Measurements from ENCODE around the gene SP7.
"Not testable (repeated sequence)": the region's sequence is repeated elsewhere in the genome, so short reads cannot be mapped to it uniquely, and the experiment has no call there.

The SP7 gene

GRCh38 chr12:53333845-53334244 lies 2.3 kb downstream of the SP7 start:
- Mint-ChIP-seq H3K4me1 (peaks cover 27% of the 10 kb centered on the region), H3K27me3 (ENCODE audit: low read depth) (peaks cover 24% of the 10 kb centered on the region), H3K4me3 (no peak overlapping the region), H3K9me3 (no peaks in the 10 kb centered on the region), H3K27ac (peak overlapping the region in 2 of 3 experiments; percentile 23 to 45), H3K36me3 (ENCODE audit: low read depth) (no peaks in the 10 kb centered on the region)
- TF ChIP-seq, protein P1, sequence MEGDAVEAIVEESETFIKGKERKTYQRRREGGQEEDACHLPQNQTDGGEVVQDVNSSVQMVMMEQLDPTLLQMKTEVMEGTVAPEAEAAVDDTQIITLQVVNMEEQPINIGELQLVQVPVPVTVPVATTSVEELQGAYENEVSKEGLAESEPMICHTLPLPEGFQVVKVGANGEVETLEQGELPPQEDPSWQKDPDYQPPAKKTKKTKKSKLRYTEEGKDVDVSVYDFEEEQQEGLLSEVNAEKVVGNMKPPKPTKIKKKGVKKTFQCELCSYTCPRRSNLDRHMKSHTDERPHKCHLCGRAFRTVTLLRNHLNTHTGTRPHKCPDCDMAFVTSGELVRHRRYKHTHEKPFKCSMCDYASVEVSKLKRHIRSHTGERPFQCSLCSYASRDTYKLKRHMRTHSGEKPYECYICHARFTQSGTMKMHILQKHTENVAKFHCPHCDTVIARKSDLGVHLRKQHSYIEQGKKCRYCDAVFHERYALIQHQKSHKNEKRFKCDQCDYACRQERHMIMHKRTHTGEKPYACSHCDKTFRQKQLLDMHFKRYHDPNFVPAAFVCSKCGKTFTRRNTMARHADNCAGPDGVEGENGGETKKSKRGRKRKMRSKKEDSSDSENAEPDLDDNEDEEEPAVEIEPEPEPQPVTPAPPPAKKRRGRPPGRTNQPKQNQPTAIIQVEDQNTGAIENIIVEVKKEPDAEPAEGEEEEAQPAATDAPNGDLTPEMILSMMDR (IDR thresholded peaks at IDR 0.05; ENCODE audit: unreplicated experiment in 3 of 3) = no peak

- H3K4me3 Mint-ChIP-seq = no peak overlapping the region
- no peaks in the 10 kb centered on the region for H3K36me3 Mint-ChIP-seq (ENCODE audit: low read depth)
- TF ChIP-seq, protein P1 (IDR thresholded peaks at IDR 0.05; ENCODE audit: unreplicated experiment in 3 of 3) = no peak
Measured at GRCh38 chr12:53333289-53333688, 2.9 kb downstream of the SP7 start.

GRCh38 chr12:53332744-53333143 lies 3.4 kb downstream of the SP7 start:
- H3K36me3 Mint-ChIP-seq (ENCODE audit: low read depth) = no peaks in the 10 kb centered on the region
- no peak overlapping the region for H3K4me3 Mint-ChIP-seq
- TF ChIP-seq, protein P1 (IDR thresholded peaks at IDR 0.05; ENCODE audit: unreplicated experiment in 3 of 3) = no peak
- H3K4me1 Mint-ChIP-seq = peaks cover 19% of the 10 kb centered on the region
- H3K9me3 Mint-ChIP-seq = no peaks in the 10 kb centered on the region
- H3K27me3 Mint-ChIP-seq (ENCODE audit: low read depth) = peaks cover 24% of the 10 kb centered on the region
- peak overlapping the region in 1 of 3 experiments; percentile 57 for H3K27ac Mint-ChIP-seq

More at GRCh38 chr12:53333289-53333688, 2.9 kb downstream of the SP7 start:
- Mint-ChIP-seq H3K4me1 (peaks cover 23% of the 10 kb centered on the region), H3K27ac (peak overlapping the region in 1 of 3 experiments; percentile 23), H3K9me3 (no peaks in the 10 kb centered on the region), H3K27me3 (ENCODE audit: low read depth) (peaks cover 24% of the 10 kb centered on the region)

DNA sequence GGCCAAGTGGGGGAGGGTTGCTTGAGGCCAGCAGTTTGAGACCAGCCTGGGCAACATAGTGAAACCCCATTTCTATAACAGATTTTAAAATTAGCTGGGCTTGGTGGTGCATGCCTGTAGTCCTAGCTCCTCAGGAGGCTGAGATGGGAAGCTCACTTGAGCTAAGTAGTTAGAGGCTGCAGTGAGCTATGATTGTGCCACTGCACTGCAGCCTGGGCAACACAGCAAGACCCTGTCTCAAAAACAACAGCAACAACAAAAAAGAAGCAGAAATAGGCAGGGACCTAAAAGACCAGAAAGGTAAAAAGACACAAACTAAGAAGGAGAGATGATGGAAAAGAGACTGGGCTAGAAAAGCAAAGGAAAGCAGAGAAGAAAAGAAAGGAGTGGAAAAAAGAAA lies 3.8 kb downstream of the SP7 start:
- H3K9me3 Mint-ChIP-seq; H3K36me3 Mint-ChIP-seq (ENCODE audit: low read depth): not testable (repeated sequence)
- Mint-ChIP-seq H3K4me1 (peaks cover 20% of the 10 kb centered on the region), H3K27me3 (ENCODE audit: low read depth) (peaks cover 24% of the 10 kb centered on the region), H3K4me3 (peak overlapping the region in 1 of 3 experiments; percentile 29), H3K27ac (peak overlapping the region in 2 of 3 experiments; percentile 17 to 57)

- no peaks in the 10 kb centered on the region for H3K36me3 Mint-ChIP-seq (ENCODE audit: low read depth)
- peaks cover 16% of the 10 kb centered on the region for H3K27me3 Mint-ChIP-seq (ENCODE audit: low read depth)
- TF ChIP-seq, protein P1 (IDR thresholded peaks at IDR 0.05; ENCODE audit: unreplicated experiment in 3 of 3) = no peak
- no peaks in the 10 kb centered on the region for H3K9me3 Mint-ChIP-seq
- no peak overlapping the region for H3K27ac Mint-ChIP-seq
- peaks cover 14% of the 10 kb centered on the region for H3K4me1 Mint-ChIP-seq
- H3K4me3 Mint-ChIP-seq = no peak overlapping the region
Measured at GRCh38 chr12:53330671-53331070, 5.5 kb downstream of the SP7 start.

DNA sequence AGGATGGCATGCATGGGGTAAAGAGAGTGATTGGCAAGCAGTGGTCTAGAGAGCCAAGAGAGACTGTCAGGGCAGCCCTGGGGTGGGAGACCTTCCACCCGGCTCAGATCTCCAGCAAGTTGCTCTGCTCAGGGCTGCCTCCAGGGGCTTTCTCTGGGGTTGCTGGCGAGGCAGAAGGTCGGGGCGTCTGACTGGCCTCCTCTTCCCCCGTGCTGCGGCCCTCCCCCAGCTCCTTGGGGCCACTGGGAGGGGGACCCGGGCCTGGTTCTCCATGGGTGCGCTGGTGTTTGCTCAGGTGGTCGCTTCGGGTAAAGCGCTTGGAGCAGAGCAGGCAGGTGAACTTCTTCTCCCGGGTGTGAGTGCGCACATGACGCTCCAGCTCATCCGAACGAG lies 8.1 kb downstream of the SP7 start:
- H3K27me3 Mint-ChIP-seq (ENCODE audit: low read depth) = peaks cover 3% of the 10 kb centered on the region
- peaks cover 27% of the 10 kb centered on the region for H3K4me1 Mint-ChIP-seq
- H3K27ac Mint-ChIP-seq = peak overlapping the region in 2 of 3 experiments; percentile 6 to 21
- H3K4me3 Mint-ChIP-seq = peak overlapping the region in 2 of 3 experiments; percentile 22 to 24
- no peaks in the 10 kb centered on the region for H3K36me3 Mint-ChIP-seq (ENCODE audit: low read depth)
- TF ChIP-seq, protein P1 (IDR thresholded peaks at IDR 0.05; ENCODE audit: unreplicated experiment in 3 of 3) = no peak
- H3K9me3 Mint-ChIP-seq = no peaks in the 10 kb centered on the region

All from nephron (organoid).